C4-2B (cell line): Measurements from ENCODE around the gene P2RX6.
"Not testable (repeated sequence)": the region's sequence is repeated elsewhere in the genome, so short reads cannot be mapped to it uniquely, and the experiment has no call there.

Experiments used
- H3K27ac ChIP-seq: fragments of 450-650 bp; 2 replicates; pipeline ENCODE4 v1.5.1; 2017
- ZFX ChIP-seq: fragments of 450-650 bp; IDR thresholded peaks from 2 replicates; pipeline ENCODE4 v1.6.1; 2017
- TF ChIP-seq, protein P1 (sequence below): fragments of 450-650 bp; conservative IDR thresholded peaks from 2 replicates; pipeline ENCODE4 v1.5.1; 2017; ENCODE audit warnings: mild to moderate bottlenecking

P2RX6 gene

DNA sequence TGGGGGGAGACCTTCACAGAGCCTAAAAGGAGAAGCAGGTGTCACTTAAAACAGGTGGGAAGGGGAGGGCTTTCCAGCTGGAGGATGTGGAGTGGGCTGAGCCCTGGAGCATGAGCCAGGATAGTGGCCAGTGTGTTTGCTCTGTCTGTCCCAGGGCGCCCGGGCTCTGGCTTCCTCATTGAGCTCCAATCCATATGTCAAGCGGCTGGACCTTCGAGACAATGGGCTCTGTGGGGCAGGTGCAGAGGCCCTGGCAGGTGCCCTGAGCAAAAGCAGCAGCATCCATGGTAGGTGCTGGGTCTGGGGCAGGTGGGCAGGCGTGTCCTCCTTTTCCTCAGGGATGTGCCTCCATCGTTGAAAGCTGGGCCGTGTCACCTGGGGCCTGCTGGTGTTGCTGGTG, 32.8 kb downstream of the P2RX6 start:
- H3K27ac ChIP-seq: no peak overlapping the region
- no peak for TF ChIP-seq ZFX
- TF ChIP-seq, protein P1, sequence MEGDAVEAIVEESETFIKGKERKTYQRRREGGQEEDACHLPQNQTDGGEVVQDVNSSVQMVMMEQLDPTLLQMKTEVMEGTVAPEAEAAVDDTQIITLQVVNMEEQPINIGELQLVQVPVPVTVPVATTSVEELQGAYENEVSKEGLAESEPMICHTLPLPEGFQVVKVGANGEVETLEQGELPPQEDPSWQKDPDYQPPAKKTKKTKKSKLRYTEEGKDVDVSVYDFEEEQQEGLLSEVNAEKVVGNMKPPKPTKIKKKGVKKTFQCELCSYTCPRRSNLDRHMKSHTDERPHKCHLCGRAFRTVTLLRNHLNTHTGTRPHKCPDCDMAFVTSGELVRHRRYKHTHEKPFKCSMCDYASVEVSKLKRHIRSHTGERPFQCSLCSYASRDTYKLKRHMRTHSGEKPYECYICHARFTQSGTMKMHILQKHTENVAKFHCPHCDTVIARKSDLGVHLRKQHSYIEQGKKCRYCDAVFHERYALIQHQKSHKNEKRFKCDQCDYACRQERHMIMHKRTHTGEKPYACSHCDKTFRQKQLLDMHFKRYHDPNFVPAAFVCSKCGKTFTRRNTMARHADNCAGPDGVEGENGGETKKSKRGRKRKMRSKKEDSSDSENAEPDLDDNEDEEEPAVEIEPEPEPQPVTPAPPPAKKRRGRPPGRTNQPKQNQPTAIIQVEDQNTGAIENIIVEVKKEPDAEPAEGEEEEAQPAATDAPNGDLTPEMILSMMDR: no peak

DNA sequence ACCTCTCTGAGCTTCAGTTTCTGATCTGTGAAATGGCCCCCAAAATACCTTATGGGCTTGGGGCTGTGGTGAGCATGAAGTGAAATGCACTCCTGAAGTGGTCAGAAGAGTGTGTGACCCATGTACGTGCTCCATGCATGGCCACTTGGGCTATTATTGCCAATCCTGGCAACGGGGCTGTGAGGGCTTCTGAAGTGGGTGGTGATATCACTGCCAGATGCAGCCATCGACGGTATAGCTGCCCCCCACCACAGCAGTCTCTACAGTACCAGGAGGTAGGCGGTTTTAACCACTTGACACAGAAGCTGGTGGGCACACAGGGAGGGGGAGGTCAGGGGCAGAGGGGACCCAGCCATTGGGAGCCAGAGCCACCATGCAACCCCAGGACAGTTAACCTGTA, 33.5 kb downstream of the P2RX6 start:
- not testable (repeated sequence) for H3K27ac ChIP-seq

DNA sequence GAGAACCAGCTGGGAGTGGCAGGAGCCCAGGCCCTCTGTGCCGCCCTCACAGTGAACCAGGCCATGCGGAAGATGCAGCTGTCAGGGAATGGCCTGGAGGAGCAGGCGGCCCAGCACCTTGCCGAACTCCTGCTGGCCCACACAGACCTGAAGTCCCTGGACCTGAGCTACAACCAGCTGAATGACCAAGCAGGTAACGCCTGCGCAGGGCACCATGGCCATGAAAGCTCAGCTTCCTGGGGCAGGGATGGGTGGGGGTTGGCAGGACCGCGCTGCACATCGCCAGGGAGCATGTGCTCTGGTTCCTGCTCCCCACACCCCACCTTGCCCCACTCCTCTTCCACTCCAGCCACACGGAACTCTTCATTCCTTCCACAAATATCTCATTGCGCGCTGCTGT, 34.0 kb downstream of the P2RX6 start:
- not testable (repeated sequence) for H3K27ac ChIP-seq

DNA sequence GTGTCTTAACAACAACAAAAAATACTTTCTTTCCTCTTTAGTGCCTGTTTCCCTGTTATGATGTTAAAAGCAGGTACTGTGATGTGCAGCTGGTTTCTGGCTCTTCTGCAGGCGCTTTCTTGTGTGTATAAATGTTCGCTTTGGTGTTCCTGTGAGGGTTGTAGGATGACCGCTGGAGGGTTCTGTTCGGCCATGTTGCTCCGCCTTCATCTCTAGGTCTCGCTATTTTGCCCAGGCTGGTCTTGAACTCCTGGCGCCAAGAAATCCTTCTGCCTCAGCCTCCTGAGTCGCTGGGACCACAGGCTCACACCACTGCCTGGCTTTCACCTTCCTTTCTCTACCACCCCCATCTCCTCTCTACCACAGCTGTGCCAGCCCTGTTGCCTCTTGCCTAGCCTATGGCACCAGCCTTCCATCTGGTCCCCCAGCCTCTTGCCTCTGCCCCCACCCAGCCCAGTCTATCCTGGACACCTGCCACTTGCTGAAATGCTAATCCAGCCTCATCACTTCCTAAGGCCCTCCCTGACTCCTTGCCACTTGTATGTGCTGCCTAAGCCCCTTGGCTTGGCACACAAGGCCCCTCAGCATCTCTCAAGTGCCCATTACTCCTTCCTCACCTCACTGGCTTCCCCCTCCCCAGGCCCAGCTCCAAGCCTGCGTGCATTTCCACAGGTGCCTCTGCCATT, 36.3 kb downstream of the P2RX6 start:
- TF ChIP-seq, protein P1: no peak
- TF ChIP-seq ZFX: no peak
- H3K27ac ChIP-seq: no peak overlapping the region

DNA sequence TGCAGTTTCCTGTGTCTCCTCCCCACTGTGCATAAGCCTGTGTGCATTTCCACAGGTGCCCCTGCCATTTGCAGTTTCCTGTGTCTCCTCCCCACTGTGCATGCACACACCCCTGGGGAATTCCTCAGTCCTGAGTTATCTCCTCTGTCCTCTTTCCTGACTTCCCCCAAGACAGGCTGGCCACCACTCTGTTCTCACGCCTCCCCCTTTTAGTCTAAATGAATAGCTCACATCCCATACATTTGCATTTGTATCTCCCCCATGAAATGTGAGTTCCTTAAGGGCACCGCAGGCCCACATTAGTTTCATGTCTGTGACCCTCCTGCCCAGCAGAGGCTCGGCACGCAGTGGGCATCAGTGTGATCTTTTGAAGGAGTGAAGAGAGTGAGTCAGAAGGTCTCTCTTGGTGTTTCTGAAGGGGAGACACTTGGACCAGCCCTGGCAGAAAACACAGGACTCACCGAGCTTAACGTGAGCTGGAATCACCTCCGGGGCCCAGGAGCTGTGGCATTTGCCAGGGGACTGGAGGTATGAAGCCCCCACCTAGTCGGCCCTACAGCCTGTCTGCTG, 37.0 kb downstream of the P2RX6 start:
- H3K27ac ChIP-seq: no peak overlapping the region
- TF ChIP-seq, protein P1: no peak
- no peak for TF ChIP-seq ZFX

DNA sequence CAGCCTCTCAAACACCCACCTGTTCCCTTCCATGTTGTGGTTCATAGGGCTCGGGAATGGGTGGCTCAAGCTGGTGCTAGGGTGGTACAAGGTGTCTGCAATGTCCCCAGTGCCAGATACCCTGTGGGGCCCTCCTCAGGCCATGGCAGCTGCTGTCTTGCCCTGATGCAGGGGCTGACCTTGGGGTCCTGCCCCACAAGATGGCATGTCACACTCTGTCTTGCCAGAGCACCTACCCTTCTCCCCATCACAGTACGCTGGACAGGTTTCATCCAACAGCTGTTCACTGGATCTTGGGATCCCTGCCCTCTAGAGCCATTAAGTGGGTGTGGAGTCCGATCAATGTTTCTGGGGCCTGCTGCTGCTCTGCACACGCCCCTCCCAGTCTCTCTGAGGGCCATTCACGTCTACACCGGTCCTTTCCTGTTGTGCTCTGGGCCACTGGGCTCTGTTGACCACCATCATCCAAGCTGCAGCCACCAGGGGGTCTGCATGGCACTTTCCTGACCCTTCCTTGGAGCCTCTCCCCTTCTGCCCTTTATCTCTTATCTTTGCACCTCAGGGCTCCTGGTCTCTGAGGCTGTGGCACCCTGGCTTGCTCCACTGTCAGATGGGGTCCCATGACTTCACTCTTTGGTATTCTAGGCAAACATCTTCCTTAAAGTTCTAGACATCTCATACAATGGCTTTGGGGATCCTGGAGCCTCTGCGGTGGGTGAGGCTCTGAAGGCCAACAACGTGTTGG, 37.9 kb downstream of the P2RX6 start:
- H3K27ac ChIP-seq: no peak overlapping the region
- TF ChIP-seq ZFX: no peak
- TF ChIP-seq, protein P1: no peak

DNA sequence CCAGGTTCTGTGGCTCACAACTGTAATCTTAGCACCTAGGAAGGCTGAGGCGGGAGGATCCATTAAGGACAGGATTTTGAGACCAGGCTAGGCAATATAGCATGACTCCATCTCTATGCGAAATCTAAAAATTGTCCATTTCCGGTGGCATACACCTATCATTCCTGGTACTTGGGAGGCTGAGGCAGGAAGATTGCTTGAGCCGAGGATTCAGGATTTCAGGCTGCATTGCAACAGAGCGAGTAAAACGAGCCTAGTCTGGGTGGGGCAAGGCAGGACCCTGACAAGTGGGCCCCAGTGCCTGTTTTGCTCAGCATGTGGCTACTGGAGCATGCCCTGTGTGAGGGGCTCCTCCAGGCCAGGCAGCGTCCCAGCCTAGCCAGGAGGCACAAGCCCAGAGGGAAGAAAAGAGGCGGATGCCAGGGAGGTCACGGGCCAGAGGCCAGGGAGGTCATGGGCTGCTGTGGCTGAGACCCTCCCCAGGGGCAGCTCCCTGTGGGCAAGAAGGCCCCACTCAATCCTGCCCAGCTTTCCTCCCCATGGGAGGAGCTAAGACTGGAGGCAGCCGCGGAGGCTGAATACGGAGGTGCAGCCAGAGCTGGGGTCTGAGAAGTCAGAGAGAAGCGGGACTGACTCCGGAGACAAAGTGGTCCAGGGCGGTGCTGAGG, 39.2 kb downstream of the P2RX6 start:
- TF ChIP-seq ZFX: no peak
- TF ChIP-seq, protein P1: no peak
- no peak overlapping the region for H3K27ac ChIP-seq

DNA sequence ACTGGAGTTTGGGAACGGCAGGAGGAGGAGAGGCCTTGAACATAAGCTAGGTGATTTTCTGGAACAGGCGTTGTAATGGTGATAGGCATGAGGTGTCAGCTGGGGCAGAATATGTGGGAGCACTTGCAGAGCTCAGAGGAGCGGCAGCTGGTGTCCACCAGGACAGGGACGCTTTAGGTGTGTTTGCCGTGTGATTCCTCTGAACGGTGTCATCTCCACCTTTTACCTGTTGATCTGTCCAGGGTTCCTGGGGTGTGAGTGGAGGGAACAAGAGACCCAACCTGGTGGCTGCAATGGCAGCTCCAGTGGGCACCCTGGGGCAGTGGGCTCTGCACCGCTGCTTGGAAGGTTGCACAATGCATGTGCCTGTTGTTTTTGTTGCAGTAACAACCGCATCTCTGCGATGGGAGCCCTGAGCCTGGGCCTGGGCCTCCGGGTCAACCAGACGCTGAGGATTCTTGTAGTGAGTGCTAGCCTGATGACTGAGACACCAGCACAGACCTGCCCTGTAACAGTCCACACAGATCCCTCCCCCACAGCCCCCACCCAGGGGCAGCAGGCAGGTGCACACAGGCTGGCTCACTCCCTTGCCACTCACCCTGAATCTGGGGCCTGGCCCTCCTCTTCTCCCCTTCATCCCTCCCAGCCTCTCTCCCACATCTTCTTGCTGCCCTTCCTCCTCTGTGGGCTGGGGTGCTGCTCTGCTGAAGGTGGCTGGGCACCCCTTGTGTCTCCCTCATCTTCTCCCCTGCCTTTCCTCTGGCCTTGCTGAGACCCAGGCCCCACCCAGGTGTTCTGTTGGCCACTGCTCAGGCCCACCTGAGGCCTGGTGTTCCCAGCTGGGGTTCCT, 40.0 kb downstream of the P2RX6 start:
- H3K27ac ChIP-seq: no peak overlapping the region
- TF ChIP-seq, protein P1: no peak
- no peak for TF ChIP-seq ZFX
